ENCODE measurements around the gene INIP. TPM values are rescaled to one million over a fixed set of nuclear protein-coding genes. Genes with fewer than 3 reads are reported as not detected.

INIP gene
- total and polyA plus RNA-seq, 5 donors from 2014 or later, result 14.6 to 55.4 (median 53.2) TPM

DNA sequence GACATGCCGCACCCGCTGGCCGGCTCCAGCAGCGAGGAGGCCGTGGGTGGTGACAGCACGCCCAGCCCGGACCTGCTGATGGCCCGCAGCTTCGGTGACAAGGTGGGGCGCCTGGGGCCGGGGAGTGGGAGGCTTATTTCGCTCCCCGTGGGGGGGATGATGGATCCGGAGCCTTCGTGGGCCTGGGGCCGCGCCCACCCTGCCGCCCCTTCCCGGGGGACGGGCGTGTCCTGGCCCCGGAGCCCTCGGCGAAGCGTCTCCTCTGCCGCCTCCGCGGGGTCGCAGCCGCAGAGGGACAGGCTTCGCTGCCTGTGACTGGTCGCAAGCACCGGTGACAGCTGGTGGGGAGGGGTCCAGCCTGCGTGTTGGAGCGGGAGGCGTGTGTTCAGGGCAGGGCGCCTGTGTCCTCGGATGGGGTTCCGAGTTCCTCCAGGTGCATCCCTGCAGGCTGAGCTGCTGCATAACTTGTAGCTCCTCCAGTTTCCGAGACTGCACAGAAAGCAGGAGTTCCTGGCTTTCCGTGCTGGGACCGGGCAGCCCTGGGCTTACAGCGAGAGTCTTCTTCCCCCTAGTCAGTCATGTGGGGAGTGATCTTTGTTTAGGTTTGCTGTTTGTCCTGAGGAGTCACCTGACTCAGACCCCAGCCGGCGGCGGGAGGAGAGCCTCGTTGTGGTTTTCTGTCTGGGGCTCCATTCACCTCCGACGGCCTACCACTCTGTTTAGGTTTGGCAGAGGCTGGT is 33.3 kb upstream of the INIP start:
- Mint-ChIP-seq H3K4me3 (peak overlapping the region; percentile 89 to 93 (median 90)), H3K27me3 (peaks cover 4% of the 10 kb centered on the region), H3K4me1 (peaks cover 30 to 67% (median 56%) of the 10 kb centered on the region in 4 donors), H3K27ac (peak overlapping the region; percentile 64 to 78 (median 75)), H3K36me3 (peaks cover 3% of the 10 kb centered on the region), H3K9me3 (peaks cover 0 to 1% (median 0%) of the 10 kb centered on the region in 7 donors)
- H3K36me3 ChIP-seq (ENCODE audit: control insufficient read depth, insufficient read depth, low read length), result no peaks in the 10 kb centered on the region
- peaks cover 66% of the 10 kb centered on the region for H3K4me1 ChIP-seq (ENCODE audit: control insufficient read depth, insufficient read depth, low read length, poor library complexity, severe bottlenecking)
- DNase-seq (peak; percentile 15 to 49 (median 27)), ATAC-seq (ENCODE audit: low read depth in 2 of 2) (peak in 1 of 2 donors; percentile 3)
- no peaks in the 10 kb centered on the region for H3K27me3 ChIP-seq (ENCODE audit: control insufficient read depth, insufficient read depth, low read length)
- no peaks in the 10 kb centered on the region for H3K9me3 ChIP-seq (ENCODE audit: control insufficient read depth in 2 of 2, low read length in 2 of 2)
- peak overlapping the region; percentile 72 for H3K4me3 ChIP-seq (ENCODE audit: low read depth, low read length)
- peak overlapping the region; percentile 55 for H3K27ac ChIP-seq (ENCODE audit: insufficient read depth, low read length, poor library complexity, severe bottlenecking)

DNA sequence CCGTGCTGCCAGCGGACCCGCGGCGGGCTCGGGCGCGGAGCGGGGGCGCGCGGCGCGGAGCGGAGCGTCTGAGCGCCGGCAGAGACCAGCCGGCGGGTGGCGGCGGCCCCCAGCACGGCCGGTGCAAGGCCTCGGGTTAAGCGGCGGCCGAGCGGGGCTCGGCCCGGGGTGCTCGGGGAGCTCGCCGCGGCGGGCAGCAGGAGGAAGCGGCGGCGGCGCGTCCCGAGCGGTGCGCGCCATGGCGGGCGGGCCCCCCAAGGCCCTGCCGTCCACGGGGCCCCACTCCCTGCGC is 32.8 kb upstream of the INIP start:
- H3K4me3 ChIP-seq (ENCODE audit: low read depth, low read length), result no peak overlapping the region
- no peaks in the 10 kb centered on the region for H3K27me3 ChIP-seq (ENCODE audit: control insufficient read depth, insufficient read depth, low read length)

DNA sequence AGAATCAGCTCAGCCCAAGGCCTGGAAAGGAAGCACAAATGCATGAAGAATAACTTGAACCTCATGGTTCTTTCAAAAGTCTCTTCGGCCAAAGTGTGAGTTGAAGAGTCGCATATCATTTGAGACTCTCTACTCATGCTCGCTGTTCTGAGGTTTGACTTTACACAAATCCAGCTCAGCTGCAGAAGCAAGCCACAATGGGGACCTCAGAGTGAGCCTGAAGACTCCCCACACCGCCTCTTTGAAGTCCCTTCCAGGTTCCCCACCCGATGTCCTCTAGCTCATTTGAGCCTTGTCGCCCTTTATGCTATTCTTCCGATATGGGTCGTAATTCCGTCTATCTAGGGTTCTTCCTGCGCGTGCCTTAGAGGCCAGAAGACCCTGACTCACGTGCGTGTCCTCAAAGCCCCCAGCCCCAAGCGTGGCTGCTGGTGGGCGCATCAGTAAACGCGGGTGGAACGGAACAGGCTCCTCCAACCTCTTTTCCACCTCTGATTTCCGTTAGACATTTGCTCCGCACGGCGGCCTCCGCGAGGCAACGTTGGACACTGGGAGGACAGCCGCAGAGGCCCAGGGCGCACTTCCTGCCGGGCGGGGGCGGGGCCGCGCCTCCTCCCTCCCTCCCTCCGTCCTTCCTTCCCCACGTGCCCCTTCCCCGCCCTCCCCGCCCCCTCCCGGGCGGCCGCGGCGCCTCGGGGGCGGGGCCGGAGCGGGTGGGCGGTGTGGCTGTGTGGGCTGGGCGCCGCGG is 32.3 kb upstream of the INIP start, which contains the start of gene SNX30:
TSS of gene SNX30 (plus strand) at position 745 of the 748 bp plus-strand sequence. CDS start 242 bp downstream, outside the sequence.
- Histone ChIP-seq H3K4me1 (ENCODE audit: control insufficient read depth, insufficient read depth, low read length, poor library complexity, severe bottlenecking) (peaks cover 59% of the 10 kb centered on the region), H3K4me3 (ENCODE audit: low read depth, low read length) (peak within 1 kb of the TSS; percentile 73)
- ATAC-seq (ENCODE audit: low read depth in 2 of 2), result peak; percentile 81

More for the DNA sequence above, 32.8 kb upstream of the INIP start:
- Histone ChIP-seq H3K27ac (ENCODE audit: insufficient read depth, low read length, poor library complexity, severe bottlenecking) (peak overlapping the region; percentile 88), H3K36me3 (ENCODE audit: control insufficient read depth, insufficient read depth, low read length) (no peaks in the 10 kb centered on the region), H3K4me1 (ENCODE audit: control insufficient read depth, insufficient read depth, low read length, poor library complexity, severe bottlenecking) (peaks cover 65% of the 10 kb centered on the region), H3K9me3 (ENCODE audit: control insufficient read depth in 2 of 2, low read length in 2 of 2) (no peaks in the 10 kb centered on the region)
- Mint-ChIP-seq H3K27me3 (peaks cover 4% of the 10 kb centered on the region), H3K9me3 (peaks cover 0 to 1% (median 0%) of the 10 kb centered on the region in 7 donors), H3K4me1 (peaks cover 30 to 62% (median 51%) of the 10 kb centered on the region in 4 donors), H3K27ac (no peak overlapping the region), H3K36me3 (peaks cover 3% of the 10 kb centered on the region), H3K4me3 (peak overlapping the region in 1 of 4 donors; percentile 98)
- ATAC-seq (ENCODE audit: low read depth in 2 of 2), result peak in 1 of 2 donors; percentile 17
- no peak for DNase-seq

DNA sequence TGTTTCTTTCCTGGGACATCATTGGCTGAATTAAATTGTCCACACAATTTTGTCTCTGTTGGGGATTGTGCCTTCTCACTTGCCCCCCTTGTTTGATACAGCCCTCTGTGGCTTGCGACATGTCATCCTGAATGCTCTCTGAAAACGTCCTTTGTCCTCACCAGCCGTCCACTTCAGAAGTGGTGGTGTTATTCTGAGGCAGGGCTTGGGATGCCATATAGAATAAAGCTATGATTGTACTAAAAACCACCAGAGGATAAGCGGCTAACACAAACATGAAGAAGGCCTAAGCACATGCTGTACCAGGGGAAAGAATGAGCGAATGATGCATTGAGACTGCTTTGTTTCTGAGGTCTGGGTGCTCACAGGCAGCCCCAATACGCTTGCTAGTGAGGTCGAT is 29.2 kb upstream of the INIP start:
- no peak overlapping the region for H3K27ac ChIP-seq (ENCODE audit: insufficient read depth, low read length, poor library complexity, severe bottlenecking)
- Mint-ChIP-seq H3K27ac (no peak overlapping the region), H3K36me3 (no peaks in the 10 kb centered on the region), H3K4me1 (peaks cover 17 to 28% (median 26%) of the 10 kb centered on the region in 4 donors), H3K9me3 (no peaks in the 10 kb centered on the region), H3K4me3 (peak overlapping the region in 1 of 4 donors; percentile 26), H3K27me3 (peaks cover 4% of the 10 kb centered on the region)
- H3K9me3 ChIP-seq (ENCODE audit: control insufficient read depth in 2 of 2, low read length in 2 of 2), result no peaks in the 10 kb centered on the region
- DNase-seq (no peak), ATAC-seq (ENCODE audit: low read depth in 2 of 2) (no peak)
- no peaks in the 10 kb centered on the region for H3K27me3 ChIP-seq (ENCODE audit: control insufficient read depth, insufficient read depth, low read length)
- no peak overlapping the region for H3K4me3 ChIP-seq (ENCODE audit: low read depth, low read length)
- no peaks in the 10 kb centered on the region for H3K36me3 ChIP-seq (ENCODE audit: control insufficient read depth, insufficient read depth, low read length)
- H3K4me1 ChIP-seq (ENCODE audit: control insufficient read depth, insufficient read depth, low read length, poor library complexity, severe bottlenecking), result peaks cover 29% of the 10 kb centered on the region

More for the DNA sequence above, 32.3 kb upstream of the INIP start, which contains the start of gene SNX30:
- H3K27ac Mint-ChIP-seq, result peak within 1 kb of the TSS; percentile 83 to 97 (median 93)
- Histone ChIP-seq H3K36me3 (ENCODE audit: control insufficient read depth, insufficient read depth, low read length) (no peaks in the 10 kb centered on the region), H3K27ac (ENCODE audit: insufficient read depth, low read length, poor library complexity, severe bottlenecking) (peak within 1 kb of the TSS; percentile 88), H3K27me3 (ENCODE audit: control insufficient read depth, insufficient read depth, low read length) (no peaks in the 10 kb centered on the region), H3K9me3 (ENCODE audit: control insufficient read depth in 2 of 2, low read length in 2 of 2) (no peaks in the 10 kb centered on the region)
- DNase-seq, result peak; percentile 76 to 90 (median 77)
- H3K27me3 Mint-ChIP-seq, result peaks cover 4% of the 10 kb centered on the region
- H3K36me3 Mint-ChIP-seq, result peaks cover 3% of the 10 kb centered on the region
- H3K9me3 Mint-ChIP-seq, result peaks cover 0 to 1% (median 0%) of the 10 kb centered on the region in 7 donors
- peaks cover 30 to 57% (median 47%) of the 10 kb centered on the region in 4 donors for H3K4me1 Mint-ChIP-seq
- H3K4me3 Mint-ChIP-seq, result peak within 1 kb of the TSS; percentile 91 to 98 (median 93)

DNA sequence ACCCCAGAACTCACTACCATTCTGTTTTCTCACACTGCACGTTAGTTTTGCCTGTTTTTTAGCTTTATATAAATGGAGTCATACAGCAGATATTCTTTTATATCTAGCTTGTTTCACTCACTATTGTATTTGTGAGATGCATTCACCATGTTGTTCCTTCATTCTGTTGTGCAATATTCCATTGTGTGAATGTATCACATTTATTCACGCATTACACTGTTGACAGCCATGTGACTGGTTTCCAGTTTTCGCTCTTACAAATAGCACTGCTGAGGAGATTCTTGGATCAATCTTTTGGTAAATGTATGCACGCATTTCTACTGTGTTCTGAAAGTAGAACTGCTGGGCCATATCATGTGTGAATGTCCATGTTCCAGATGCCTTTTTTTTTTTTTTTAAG is 26.3 kb upstream of the INIP start:
- no peaks in the 10 kb centered on the region for H3K9me3 ChIP-seq (ENCODE audit: control insufficient read depth in 2 of 2, low read length in 2 of 2)
- DNase-seq (no peak), ATAC-seq (ENCODE audit: low read depth in 2 of 2) (no peak)
- peaks cover 0 to 2% (median 0%) of the 10 kb centered on the region in 7 donors for H3K9me3 Mint-ChIP-seq
- no peak overlapping the region for H3K4me3 ChIP-seq (ENCODE audit: low read depth, low read length)
- no peak overlapping the region for H3K27ac Mint-ChIP-seq
- peaks cover 6% of the 10 kb centered on the region for H3K4me1 ChIP-seq (ENCODE audit: control insufficient read depth, insufficient read depth, low read length, poor library complexity, severe bottlenecking)
- no peaks in the 10 kb centered on the region for H3K36me3 ChIP-seq (ENCODE audit: control insufficient read depth, insufficient read depth, low read length)
- peaks cover 9 to 14% (median 11%) of the 10 kb centered on the region in 4 donors for H3K4me1 Mint-ChIP-seq
- no peaks in the 10 kb centered on the region for H3K36me3 Mint-ChIP-seq
- no peaks in the 10 kb centered on the region for H3K27me3 ChIP-seq (ENCODE audit: control insufficient read depth, insufficient read depth, low read length)
- no peaks in the 10 kb centered on the region for H3K27me3 Mint-ChIP-seq
- H3K27ac ChIP-seq (ENCODE audit: insufficient read depth, low read length, poor library complexity, severe bottlenecking), result no peak overlapping the region
- H3K4me3 Mint-ChIP-seq, result no peak overlapping the region

DNA sequence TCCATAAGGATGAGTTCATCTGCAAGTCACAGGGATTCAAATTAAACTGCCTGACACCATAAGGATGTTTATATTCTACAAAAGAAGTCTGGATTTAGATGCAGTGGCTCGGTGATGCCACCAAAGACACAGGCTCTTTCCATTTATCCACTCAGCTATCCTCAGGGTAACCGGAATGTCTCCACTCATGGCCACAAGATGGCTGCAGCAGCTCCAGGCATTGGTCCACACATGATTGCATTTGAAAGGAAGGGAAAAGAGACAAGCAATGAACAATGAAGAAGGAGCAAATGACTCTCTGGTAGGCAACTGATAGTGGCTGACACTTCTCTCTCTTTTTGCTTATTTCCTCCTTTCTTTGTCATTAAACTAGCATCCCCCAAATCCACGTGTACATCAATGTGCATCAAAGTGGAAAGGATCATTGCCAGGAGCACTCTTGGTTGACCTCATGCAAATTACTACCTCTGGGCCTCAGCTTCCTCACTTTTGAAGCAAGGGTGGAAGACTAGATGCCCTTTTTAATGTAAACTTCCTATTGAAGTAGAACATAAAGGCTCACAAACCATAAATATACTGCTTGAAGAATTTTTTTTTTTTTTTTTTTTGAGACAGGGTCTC is 25.4 kb upstream of the INIP start:
- Histone ChIP-seq H3K27ac (ENCODE audit: insufficient read depth, low read length, poor library complexity, severe bottlenecking) (no peak overlapping the region), H3K4me3 (ENCODE audit: low read depth, low read length) (no peak overlapping the region), H3K9me3 (ENCODE audit: control insufficient read depth in 2 of 2, low read length in 2 of 2) (no peaks in the 10 kb centered on the region), H3K27me3 (ENCODE audit: control insufficient read depth, insufficient read depth, low read length) (no peaks in the 10 kb centered on the region), H3K36me3 (ENCODE audit: control insufficient read depth, insufficient read depth, low read length) (no peaks in the 10 kb centered on the region), H3K4me1 (ENCODE audit: control insufficient read depth, insufficient read depth, low read length, poor library complexity, severe bottlenecking) (peaks cover 3% of the 10 kb centered on the region)
- H3K4me1 Mint-ChIP-seq, result peaks cover 3 to 10% (median 7%) of the 10 kb centered on the region in 4 donors
- H3K36me3 Mint-ChIP-seq, result no peaks in the 10 kb centered on the region
- H3K27ac Mint-ChIP-seq, result no peak overlapping the region
- ATAC-seq (ENCODE audit: low read depth in 2 of 2) (no peak), DNase-seq (no peak)
- H3K4me3 Mint-ChIP-seq, result no peak overlapping the region
- no peaks in the 10 kb centered on the region for H3K27me3 Mint-ChIP-seq
- H3K9me3 Mint-ChIP-seq, result peaks cover 0 to 2% (median 0%) of the 10 kb centered on the region in 7 donors

DNA sequence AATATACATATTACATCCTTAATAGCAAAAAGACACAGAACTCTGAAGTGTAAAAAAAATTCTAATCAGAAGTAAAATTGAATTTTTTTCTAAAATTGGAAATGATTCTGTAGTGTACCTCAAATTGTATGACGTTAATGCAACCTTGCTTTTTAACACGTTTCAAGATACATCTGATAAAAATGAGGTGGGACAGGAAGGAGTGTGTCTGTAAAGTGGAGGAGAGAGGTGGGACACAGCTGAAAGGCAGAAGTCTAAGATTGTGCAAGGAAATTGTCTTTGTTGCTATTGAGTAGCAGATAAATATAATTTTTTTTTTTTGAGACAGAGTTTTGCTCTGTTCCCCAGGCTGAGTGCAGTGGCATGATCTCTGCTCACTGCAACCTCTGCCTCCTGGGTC is 17.0 kb upstream of the INIP start:
- H3K27ac ChIP-seq (ENCODE audit: insufficient read depth, low read length, poor library complexity, severe bottlenecking), result no peak overlapping the region
- H3K27me3 ChIP-seq (ENCODE audit: control insufficient read depth, insufficient read depth, low read length), result no peaks in the 10 kb centered on the region
- H3K9me3 Mint-ChIP-seq, result peaks cover 0 to 2% (median 0%) of the 10 kb centered on the region in 7 donors
- no peaks in the 10 kb centered on the region for H3K27me3 Mint-ChIP-seq
- no peaks in the 10 kb centered on the region for H3K36me3 Mint-ChIP-seq
- DNase-seq (no peak), ATAC-seq (ENCODE audit: low read depth in 2 of 2) (no peak)
- no peak overlapping the region for H3K4me3 Mint-ChIP-seq
- H3K27ac Mint-ChIP-seq, result peak overlapping the region in 1 of 3 donors; percentile 2
- no peaks in the 10 kb centered on the region for H3K4me1 ChIP-seq (ENCODE audit: control insufficient read depth, insufficient read depth, low read length, poor library complexity, severe bottlenecking)
- no peak overlapping the region for H3K4me3 ChIP-seq (ENCODE audit: low read depth, low read length)
- no peaks in the 10 kb centered on the region for H3K9me3 ChIP-seq (ENCODE audit: control insufficient read depth in 2 of 2, low read length in 2 of 2)
- no peaks in the 10 kb centered on the region for H3K36me3 ChIP-seq (ENCODE audit: control insufficient read depth, insufficient read depth, low read length)
- H3K4me1 Mint-ChIP-seq, result peaks cover 0 to 2% (median 0%) of the 10 kb centered on the region in 4 donors

Measured in CD4-positive, CD25-positive, alpha-beta regulatory T cell (primary cell).